ENCODE data around the gene PLSCR1.
A peak's percentile ranks its signal among the peaks of the same experiment; 100 is the strongest.
"Not testable (repeated sequence)": the region's sequence is repeated elsewhere in the genome, so short reads cannot be mapped to it uniquely, and the experiment has no call there.

The PLSCR1 gene

GRCh38 chr3:146511402-146512134, 32.8 kb downstream of the PLSCR1 start:
- peak; percentile 98 for FAIRE-seq

- peak; percentile 62 for FAIRE-seq
Observed at GRCh38 chr3:146507331-146508120, 36.9 kb downstream of the PLSCR1 start.

DNA sequence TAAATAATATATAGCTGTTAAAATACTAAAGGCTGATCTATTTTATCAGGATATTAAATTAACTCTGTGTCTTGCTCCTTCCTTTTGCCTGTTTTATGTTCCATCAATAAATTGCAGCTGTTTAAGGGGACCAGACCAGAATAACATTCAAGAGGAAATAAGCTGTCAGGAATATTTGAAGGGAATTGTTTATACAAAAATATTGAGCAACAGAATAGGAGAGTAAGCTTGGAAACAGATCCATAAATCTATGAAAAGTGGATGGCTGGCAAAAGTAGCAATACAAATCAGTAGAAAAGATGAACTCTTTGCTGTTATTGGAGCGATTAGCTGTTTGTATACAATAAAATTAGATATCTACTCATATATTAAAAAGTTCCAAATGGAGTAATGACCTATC, 38.9 kb downstream of the PLSCR1 start:
- peak; percentile 13 for FAIRE-seq

- FAIRE-seq: no peak
Observed at GRCh38 chr3:146504498-146505197, 39.8 kb downstream of the PLSCR1 start.

DNA sequence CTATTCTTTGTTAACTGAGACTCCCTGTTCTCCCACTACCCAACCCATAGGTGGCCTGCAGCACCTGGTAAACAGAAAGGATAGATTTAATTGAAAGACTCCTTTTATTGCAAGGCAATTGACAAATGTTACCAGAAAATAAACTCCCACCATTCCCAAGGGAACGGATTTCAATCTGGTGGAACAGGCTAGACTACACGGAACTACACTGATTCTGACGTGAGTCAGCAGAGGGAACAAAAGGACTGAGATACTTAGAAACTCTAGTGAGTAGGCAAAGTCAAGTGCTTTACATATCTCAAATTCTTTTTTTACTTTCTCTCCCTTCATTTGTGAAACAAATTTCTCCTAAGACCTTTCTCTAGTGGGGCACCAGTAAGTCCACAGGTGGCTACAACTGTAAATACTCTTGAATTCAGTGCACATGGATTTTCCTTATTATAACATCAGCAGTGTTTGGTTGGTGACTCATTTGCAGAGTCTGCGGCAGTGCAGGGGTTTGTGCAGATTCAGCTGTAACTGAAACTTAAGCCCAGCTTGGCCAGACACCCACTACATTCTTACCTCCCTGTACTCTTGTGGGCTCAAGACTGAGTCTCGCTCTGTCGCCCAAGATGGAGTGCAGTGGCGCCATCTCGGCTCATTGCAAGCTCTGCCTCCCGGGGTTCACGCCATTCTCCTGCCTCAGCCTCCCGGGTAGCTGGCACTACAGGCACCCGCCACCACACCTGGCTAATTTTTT, 40.8 kb downstream of the PLSCR1 start:
- FAIRE-seq: no peak

DNA sequence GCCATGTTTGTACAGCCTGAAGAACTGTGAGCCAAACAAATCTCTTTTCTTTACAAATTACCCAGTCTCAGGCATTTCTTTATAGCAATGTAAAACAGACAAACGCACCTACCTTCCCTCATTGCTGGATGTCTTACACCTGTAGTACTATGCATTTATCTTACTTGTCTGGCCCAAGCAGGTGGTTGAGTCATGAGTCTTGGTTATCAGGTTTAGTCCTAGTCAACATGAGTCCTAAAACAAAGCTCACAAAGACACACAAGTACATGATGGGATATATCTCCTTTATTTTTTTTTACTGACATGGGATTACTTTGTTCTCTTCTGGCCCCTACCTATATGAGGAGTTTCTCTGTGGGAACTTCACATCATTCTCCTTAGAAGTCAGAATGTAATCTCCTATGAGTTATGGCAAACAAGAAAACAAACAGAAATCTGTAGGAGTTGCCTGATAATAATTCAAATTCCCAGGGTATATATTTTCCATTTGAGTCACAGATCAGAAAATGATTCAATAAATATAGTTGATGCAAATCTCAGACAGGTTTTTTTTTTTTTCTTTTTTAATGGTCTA, 41.4 kb downstream of the PLSCR1 start:
- peak; percentile 13 for FAIRE-seq

- no peak for FAIRE-seq
Observed at GRCh38 chr3:146501752-146502151, 42.7 kb downstream of the PLSCR1 start.

DNA sequence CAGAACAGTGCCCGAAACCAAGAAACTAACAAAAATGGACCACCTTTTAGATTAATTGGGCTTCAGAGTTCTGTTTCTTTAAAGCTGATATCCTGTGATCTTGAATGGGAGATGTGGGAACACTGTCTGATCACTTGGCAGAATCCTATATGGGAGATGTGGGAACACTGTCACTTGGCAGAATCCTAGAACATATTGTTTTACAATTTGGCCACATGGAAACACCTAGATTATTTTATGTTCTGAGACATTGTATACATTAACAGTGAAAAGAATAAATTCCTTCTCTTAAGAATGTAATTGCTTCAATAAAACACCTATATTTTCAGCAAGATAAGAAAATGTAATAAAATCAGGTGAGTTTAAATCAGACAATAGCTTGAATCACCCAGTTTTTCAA, 44.7 kb downstream of the PLSCR1 start:
- FAIRE-seq: no peak

GRCh38 chr3:146498002-146498736, 46.2 kb downstream of the PLSCR1 start:
- no peak for FAIRE-seq

DNA sequence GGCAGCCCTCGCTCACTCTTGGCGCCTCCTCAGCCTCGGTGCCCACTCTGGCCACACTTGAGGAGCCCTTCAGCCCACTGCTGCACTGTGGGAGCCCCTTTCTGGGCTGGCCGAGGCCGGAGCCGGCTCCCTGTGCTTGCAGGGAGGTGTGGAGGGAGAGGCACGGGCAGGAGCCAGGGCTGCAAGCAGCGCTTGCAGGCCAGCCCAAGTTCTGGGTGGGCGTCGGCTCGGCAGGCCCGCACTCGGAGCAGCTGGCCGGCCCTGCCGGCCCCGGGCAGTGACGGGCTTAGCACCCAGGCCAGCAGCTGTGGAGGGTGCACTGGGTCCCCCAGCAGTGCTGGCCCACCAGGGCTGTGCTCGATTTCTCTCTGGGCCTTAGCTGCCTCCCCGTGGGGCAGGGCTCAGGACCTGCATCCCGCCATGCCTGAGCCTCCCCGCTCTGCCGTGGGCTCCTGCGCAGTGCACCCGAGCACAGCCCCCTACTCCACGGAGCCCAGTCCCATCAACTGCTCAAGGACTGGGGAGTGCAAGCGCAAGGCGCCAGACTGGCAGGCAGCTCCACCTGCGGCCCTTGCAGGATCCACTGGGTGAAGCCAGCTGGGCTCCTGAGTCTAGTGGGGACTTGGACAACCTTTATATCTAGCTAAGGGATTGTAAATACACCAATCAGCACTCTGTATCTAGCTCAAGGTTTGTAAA, 47.1 kb downstream of the PLSCR1 start:
- FAIRE-seq: not testable (repeated sequence)

DNA sequence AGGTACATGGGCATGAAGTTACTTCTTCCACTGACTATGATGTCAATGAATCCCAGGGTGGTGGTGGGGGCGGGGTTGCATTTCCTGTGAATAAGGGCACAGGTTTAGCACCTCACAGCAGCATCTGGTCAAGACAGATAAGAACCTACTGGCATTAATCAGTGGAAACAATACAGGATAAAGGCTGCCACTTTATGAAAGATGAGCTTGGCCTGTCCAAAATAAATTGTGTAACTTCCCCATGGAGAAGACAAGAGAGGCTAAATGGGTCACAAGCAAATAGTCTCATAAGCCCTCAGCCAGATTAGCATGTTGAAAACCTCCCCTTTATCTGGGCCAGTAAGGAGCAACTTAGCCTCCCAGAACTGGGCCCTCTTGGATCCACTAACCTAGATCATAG, 47.7 kb downstream of the PLSCR1 start:
- FAIRE-seq: no peak

DNA sequence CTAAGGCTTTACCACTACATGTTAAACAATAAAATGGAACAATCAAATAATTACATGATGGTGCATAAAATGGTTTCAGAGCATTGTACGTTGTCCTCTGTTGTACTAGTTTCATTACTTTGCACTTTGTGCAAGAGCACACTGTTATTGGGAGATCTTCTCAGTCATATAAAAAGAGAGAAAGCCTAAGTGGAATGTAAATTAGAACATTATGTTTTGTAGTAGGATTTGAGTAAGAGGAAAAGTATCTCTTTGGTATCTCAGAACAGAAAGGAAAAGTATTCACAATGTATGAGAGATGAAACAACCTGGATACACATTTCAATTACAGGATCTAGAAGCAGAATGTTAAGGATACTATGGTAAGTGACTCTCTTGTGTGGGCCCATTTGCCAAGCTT, 48.2 kb downstream of the PLSCR1 start:
- FAIRE-seq: no peak

DNA sequence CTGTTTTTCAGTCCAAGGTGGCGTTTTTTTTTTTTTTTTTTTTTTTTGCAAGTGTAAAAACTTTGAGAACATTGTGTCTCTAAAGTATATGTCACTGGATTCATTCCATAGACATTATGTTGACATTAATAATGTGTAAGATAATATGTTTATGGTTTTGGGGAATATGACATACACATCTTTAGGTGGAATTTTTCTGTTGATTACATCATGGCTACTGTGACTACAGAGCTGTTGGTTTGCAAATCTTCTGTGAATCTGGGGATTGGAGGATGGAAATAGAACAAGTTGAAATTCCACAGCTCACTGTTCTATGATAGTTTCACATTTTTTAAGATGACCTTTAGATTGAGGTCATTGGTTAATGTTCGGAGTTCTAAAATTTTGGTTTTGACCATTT, 50.6 kb downstream of the PLSCR1 start:
- FAIRE-seq: no peak

DNA sequence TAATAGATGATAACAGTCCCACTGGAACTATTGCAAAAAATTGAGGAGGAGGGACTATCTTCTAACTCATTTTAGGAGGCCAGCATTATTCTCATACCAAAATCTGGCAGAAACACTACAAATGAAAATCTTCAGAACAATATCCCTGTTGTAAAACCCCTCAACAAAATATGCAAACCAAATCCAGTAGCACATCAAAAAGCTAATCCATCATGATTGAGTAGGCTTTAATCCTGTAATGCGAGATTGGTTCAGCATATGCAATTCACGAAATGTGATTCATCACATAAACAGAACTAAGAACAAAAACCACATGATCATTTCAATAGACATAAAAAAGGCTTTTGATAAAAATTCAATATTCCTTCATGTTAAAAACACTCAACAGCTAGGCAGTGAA, 51.2 kb downstream of the PLSCR1 start:
- no peak for FAIRE-seq

DNA sequence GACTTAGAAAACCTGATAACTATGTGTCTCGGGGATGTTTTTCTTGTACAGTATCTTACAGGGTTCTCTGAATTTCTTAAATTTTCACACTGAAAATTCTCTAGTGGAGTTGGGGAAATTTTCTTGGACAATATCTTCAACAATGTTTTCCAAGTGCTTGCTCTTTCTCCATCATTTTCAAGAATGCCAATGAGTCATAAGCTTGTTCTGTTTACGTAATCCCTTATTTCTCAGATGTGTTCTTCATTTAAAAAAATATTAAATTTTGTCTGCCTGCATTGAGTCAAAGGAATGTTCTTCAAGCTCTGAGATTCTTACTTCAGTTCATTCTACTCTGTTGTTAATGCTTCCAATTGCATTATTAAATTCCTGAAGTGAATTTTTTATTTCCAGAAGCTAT, 53.1 kb downstream of the PLSCR1 start:
- no peak for FAIRE-seq

- no peak for FAIRE-seq
Observed at GRCh38 chr3:146485297-146485696, 59.1 kb downstream of the PLSCR1 start.

- FAIRE-seq: no peak
Observed at GRCh38 chr3:146476094-146476740, 68.2 kb downstream of the PLSCR1 start.

DNA sequence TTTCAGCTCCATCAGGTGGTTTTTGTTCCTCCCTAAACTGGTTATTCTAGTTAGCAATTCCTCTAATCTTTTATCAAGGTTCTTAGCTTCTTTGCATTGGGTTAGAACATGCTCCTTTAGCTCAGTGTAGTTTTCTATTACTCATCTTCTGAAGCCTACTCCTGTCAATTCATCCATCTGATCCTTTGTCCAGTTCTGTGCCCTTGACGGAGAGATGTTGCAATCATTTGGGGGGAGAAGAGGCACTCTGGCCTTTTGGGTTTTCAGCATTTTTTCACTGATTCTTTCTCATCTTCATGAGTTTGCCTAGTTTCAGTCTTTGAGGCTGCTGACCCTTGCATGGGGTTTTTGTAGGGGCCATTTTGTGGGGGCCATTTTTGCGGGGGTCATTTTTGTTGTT, 69.4 kb downstream of the PLSCR1 start:
- FAIRE-seq: not testable (repeated sequence)

DNA sequence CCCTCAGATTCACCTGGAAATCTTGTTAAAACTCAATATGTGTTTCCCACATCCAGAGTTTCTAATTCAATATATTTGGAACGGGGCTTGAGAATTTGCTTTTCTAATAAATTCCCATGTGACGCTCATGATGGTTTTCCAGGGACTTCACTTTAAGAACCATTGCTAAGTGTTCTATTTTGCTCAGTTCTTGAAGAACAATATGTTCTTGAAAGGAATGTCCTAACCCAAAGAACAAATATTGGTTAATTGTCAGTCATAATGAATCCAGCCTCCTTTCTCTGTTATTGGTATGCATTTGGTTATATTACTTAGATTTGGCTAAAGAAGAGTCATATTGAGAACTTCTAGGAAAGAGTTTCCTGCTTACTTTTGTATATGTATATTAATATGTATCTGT, 70.7 kb downstream of the PLSCR1 start:
- no peak for FAIRE-seq

- no peak for FAIRE-seq
Observed at GRCh38 chr3:146472611-146473010, 71.8 kb downstream of the PLSCR1 start.

DNA sequence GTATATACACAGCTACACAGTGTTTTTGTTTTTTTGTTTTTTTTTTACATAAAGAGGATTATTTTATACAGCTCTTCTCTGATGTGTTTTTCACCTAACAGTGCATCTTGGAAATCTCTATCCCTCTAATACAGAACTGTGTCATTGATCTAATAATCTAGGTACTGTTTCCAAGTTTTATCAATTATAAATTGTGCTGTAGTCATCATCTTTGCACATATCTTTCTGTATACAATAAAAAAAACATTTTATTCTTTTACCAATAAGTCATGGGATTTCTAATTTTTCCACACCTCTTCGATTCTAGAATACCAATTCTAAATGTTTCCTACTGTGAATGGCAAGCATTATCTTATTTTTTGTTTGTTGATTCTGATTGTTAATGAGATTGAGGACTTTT, 73.4 kb downstream of the PLSCR1 start:
- FAIRE-seq: no peak

All from islet of Langerhans (tissue), 1 donor.